Measurements from ENCODE around the gene IQGAP1.

The IQGAP1 gene

DNA sequence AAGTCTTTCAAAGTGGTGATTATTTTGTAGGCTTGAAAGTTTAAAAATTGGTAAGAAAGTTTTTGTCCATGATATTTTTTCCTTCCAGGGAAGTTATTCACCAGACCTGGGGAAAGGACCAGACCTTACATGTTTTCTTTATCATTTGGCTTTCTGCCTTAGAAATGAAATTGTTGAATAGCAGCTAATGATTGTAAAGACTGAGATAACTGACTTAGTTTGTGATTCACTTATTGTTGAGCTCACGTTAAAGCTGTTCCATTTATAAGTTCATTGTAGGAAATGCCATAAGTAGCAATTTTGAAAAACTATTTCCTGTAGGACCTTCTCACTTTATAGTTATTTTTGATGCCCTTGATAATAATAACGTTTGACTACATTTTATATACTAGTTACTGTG, 51.9 kb downstream of the IQGAP1 start:
- DNase-seq = no peak
- ATAC-seq = no peak

DNA sequence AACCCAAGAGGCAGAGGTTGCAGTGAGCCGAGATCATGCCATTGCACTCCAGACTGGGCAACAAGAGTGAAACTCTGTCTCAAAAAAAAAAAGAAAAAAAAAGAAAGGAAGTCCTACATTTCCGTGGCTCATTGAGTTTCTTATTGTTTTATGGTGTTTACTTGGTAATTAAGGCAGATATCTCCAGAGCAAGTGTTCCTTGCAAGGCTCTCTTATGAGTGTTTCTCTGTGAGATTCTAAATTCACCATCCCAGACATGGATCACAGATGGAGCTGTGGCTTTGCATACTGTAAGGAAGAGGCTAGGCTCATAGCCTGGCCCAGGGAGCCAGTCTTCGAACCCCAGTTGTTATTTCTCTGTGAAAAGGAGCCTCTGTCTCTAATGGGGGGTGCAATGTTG, 53.0 kb downstream of the IQGAP1 start:
- ATAC-seq = no peak
- no peak for DNase-seq

DNA sequence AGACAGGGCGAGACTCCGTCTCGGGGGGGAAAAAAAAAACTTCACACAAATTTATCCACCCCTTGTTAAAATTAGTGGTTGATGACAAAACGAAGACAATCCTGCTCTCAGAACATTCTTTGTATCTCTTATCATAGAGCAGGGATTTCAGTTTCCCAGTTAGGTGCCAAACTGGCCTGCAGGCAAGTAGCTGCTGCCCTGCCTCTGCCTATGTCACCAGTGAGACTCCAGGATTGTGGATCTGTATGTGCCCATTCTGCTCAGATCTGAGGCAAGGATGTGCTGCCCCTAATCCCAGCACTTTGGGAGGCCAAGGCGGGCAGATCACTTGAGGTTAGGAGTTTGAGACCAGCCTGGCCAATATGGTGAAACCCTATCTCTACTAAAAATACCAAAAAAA, 54.4 kb downstream of the IQGAP1 start:
- ATAC-seq (no peak), DNase-seq (no peak)

GRCh38 chr15:90449206-90449735, 61.2 kb downstream of the IQGAP1 start:
- ATAC-seq = no peak
- DNase-seq = no peak

- ATAC-seq (no peak), DNase-seq (no peak)
Measured at GRCh38 chr15:90451053-90451850, 63.2 kb downstream of the IQGAP1 start.

GRCh38 chr15:90456236-90456635, 68.2 kb downstream of the IQGAP1 start:
- no peak for ATAC-seq
- DNase-seq = no peak

DNA sequence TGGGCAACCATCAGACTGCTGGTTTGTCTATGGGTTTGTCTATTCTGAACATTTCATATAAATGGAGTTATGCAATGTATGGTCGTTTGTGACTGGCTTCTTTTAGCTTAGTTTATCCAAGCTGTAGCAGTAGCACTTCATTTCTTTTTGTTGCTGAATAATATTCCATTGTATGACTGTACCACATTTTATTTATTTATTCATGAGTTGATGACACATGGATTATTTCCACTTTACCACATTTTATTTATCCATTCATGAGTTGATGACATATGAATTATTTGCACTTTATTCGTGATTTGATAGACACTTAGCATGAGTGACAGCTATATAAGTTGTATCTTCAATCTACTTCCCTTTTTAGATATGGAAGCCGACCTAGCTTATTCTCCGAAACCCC, 70.0 kb downstream of the IQGAP1 start:
- DNase-seq (no peak), ATAC-seq (no peak)

DNA sequence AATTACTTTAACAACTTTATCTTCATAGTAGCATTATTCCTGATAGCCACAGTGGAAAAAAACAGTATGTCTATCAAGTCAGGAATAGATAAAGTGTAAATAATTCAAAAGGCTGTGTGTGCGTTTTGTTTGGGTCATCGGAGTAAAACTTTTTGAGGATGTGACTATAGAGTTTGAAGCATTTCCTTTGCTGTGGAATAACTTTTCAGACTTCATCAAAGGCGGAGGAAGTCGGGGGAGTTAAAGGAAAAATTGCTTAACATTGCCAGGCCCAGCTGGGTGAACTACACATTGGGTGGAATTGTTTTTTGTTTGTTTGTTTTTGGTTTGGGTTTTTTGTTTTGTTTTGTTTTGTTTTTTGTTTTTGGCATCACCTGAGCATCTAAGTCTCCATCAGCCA, 71.3 kb downstream of the IQGAP1 start:
- ATAC-seq (no peak), DNase-seq (no peak)

DNA sequence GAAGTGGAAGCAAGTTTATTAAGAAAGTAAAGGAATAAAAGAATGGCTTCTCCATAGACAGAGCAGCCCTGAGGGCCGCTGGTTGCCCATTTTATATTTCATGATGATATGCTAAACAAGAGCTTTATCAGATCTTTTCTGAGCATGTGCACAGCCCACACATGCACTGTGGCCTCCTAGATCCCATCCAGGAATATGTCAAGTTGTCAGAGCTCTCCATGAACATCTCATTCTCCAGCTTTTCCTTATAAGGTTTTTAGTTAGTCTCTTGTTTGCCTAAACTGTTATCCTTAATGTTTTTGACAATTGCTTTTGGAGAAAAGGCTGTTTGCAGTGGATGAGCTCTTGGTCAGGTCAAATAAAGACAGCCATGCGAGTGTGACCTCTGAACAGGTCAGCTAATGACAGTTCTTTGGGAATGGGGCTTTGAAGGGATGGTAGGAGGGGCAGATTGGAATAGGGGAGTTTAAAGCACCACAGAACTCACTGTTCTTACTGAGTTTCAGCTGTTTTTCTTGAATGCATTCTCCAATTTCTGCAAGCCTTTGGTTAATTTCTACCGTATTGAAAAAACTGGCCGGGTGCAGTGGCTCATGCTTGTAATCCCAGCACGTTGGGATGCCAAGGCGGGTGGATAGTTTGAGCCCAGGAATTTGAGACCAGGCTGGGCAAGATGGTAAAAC, 72.2 kb downstream of the IQGAP1 start:
- ATAC-seq = no peak
- DNase-seq = no peak

GRCh38 chr15:90463381-90463780, 75.3 kb downstream of the IQGAP1 start:
- no peak for DNase-seq
- no peak for ATAC-seq

GRCh38 chr15:90465140-90465929, 77.3 kb downstream of the IQGAP1 start:
- DNase-seq = no peak

GRCh38 chr15:90465930-90466567, 78.0 kb downstream of the IQGAP1 start:
- DNase-seq = no peak
- ATAC-seq = no peak

More at GRCh38 chr15:90465140-90465929, 77.3 kb downstream of the IQGAP1 start:
- ATAC-seq = peak; percentile 36

- ATAC-seq (no peak), DNase-seq (no peak)
Measured at GRCh38 chr15:90469723-90470122, 81.7 kb downstream of the IQGAP1 start.

GRCh38 chr15:90470453-90470852, 82.4 kb downstream of the IQGAP1 start:
- no peak for ATAC-seq
- DNase-seq = no peak

DNA sequence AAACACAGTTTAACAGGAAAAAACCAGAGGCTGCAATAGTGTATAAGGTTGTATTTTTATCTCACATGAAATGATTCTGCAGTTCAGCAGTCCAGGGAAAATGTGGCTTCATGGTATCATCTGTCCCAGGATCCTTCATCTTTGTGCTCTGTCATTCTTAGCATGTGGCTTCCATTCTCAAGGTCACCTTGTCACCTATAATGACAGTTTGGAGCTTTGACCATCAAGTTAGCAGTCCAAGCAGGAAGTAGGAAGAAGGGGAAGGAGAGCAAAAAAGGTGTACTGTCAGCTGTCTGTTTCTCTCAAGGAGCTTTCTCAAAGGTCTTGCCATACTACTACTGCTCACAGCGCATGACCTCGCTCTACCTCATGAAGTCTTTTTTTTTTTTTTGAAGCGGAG, 83.1 kb downstream of the IQGAP1 start:
- ATAC-seq (no peak), DNase-seq (no peak)

DNA sequence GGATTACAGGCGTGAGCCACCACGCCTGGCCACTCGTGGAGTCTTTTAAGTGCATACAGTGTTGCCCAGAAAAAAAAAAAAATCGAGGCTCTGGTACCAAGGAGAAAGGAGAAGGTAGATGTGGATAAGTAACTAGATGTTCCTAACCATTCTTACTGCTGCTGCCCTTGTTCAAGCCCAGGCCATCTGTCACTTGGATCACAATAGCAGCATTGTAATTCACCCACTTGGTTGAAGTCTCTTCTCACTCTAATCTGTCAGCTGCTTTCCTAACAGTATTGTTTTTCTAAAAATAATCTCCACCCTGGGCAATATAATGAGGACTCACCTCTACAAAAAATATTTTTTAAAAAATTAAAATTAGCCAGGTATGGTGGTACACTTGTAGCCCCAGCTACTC, 83.7 kb downstream of the IQGAP1 start:
- ATAC-seq = no peak

DNA sequence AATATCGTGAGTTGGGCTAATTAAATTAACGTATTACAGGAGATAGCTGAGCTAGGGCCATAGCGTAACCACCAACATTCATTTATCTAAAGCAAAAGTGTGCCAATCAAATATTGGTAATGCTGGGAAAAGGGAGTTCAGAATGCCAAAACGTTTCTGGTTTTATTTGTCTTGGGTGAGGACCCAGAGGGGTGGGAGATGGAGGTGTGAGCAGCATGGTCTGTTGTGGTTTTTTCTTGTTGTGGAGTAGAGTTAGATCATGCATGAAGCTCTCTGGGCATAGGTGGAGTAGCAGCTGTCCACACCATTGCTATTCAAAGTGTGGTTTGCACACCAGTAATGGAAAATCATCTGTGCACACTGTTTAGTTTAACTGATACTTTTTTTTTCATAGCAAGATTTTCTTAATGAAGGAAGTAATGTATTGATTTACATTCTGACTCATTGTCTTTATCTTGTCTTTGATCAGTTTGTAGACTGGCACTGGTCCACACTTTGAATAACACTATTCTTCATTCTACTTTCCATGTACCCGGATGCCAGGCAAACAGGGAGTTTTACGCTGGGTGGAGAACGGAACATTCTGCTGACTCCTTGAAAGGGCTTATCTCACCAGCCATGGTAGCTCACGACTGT, 90.9 kb downstream of the IQGAP1 start:
- DNase-seq (no peak), ATAC-seq (peak; percentile 50)

More for the DNA sequence above, 83.7 kb downstream of the IQGAP1 start:
- no peak for DNase-seq

- ATAC-seq (no peak), DNase-seq (no peak)
Measured at GRCh38 chr15:90479656-90480055, 91.6 kb downstream of the IQGAP1 start.

DNA sequence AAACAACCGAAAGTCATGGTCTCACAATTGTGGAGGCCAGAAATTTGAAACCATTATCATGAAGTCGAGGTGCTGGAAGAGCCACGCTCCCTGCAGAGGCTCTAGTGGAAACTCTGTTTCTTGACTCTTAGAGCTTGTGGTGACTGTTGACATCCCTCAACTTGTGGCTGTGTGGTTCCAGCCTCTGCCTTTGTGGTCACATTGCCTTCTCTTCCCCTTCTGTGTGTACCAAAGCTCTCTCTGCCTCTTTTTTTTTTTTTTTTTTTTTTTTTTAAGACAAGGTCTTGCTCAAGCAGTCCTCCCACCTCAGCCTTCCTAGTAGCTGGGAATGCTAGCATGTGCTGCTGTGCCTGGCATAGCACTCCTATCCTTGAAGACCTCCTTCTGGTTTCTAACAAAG, 93.0 kb downstream of the IQGAP1 start:
- DNase-seq (peak; percentile 32), ATAC-seq (peak; percentile 72)

- DNase-seq (peak; percentile 45), ATAC-seq (no peak)
Measured at GRCh38 chr15:90482124-90483011, 94.3 kb downstream of the IQGAP1 start.

GRCh38 chr15:90483012-90483307, 94.9 kb downstream of the IQGAP1 start:
- ATAC-seq = no peak
- no peak for DNase-seq
